Activated T-cell treated with anti-CD3 and anti-CD28 coated beads, Interleukin-2, amount 50 U/mL, for 4 hours (primary cell): Measurements from ENCODE around the gene EFNA1. TPM values are rescaled to one million over a fixed set of nuclear protein-coding genes. Genes with fewer than 3 reads are reported as not detected.
"Not testable (repeated sequence)": the region's sequence is repeated elsewhere in the genome, so short reads cannot be mapped to it uniquely, and the experiment has no call there.

ENCODE experiments used
- ATAC-seq, 2 donors: fragments of 200-7000 bp; cut with Tn5 transposase; one replicate each; pipeline ENCODE4 v1.10.0; 2021
- DNase-seq: peaks from one replicate; pipeline ENCODE4 v3.0.0-alpha.2; 2020
- H3K27me3 Mint-ChIP-seq: one replicate; pipeline ENCODE4 v1.8.0; 2021; ENCODE audit warnings: low read depth, mixed read lengths
- H3K36me3 Mint-ChIP-seq: one replicate; pipeline ENCODE4 v1.8.0; 2022; ENCODE audit warnings: mixed read lengths; ENCODE audit not compliant: insufficient read depth
- H3K4me1 Mint-ChIP-seq: one replicate; pipeline ENCODE4 v1.8.0; 2021; ENCODE audit warnings: low read depth, mixed read lengths
- H3K4me3 Mint-ChIP-seq: one replicate; pipeline ENCODE4 v1.8.0; 2021; ENCODE audit warnings: mild to moderate bottlenecking, moderate library complexity, mixed read lengths
- H3K9me3 Mint-ChIP-seq: one replicate; pipeline ENCODE4 v1.8.0; 2021; ENCODE audit warnings: mixed read lengths
- total RNA-seq, 3 donors: library from RNA; stranded (reverse); gene quantifications; one replicate each; pipeline ENCODE4 v1.2.1, GENCODE V29; 2021

EFNA1 gene
- total RNA-seq, 3 donors from 2014 or later, result 0.30 to 0.61 (median 0.32) TPM

GRCh38 chr1:155137154-155137949, 9.7 kb downstream of the EFNA1 start:
- no peak for DNase-seq
- Mint-ChIP-seq H3K4me1 (peaks cover 43% of the 10 kb centered on the region), H3K36me3 (peaks cover 8% of the 10 kb centered on the region), H3K9me3 (no peaks in the 10 kb centered on the region), H3K27me3 (no peaks in the 10 kb centered on the region), H3K4me3 (peak overlapping the region; percentile 98)
- no peak for ATAC-seq

GRCh38 chr1:155139895-155140629, 12.4 kb downstream of the EFNA1 start, which contains the start of gene DPM3:
Gene DPM3, minus strand, starts transcription at chr1:155140531. Its CDS starts 291 bp downstream, at chr1:155140240.
- Mint-ChIP-seq H3K27me3 (no peaks in the 10 kb centered on the region), H3K4me1 (peaks cover 37% of the 10 kb centered on the region), H3K9me3 (no peaks in the 10 kb centered on the region), H3K36me3 (peaks cover 8% of the 10 kb centered on the region), H3K4me3 (peak within 1 kb of the TSS; percentile 98)
- peak; percentile 83 for DNase-seq
- ATAC-seq, result peak; percentile 78 to 79

GRCh38 chr1:155140630-155140953, 12.9 kb downstream of the EFNA1 start:
- peak overlapping the region; percentile 98 for H3K4me3 Mint-ChIP-seq
- peaks cover 32% of the 10 kb centered on the region for H3K4me1 Mint-ChIP-seq
- DNase-seq (no peak), ATAC-seq (no peak)
- peaks cover 8% of the 10 kb centered on the region for H3K36me3 Mint-ChIP-seq
- H3K9me3 Mint-ChIP-seq, result no peaks in the 10 kb centered on the region
- H3K27me3 Mint-ChIP-seq, result peaks cover 2% of the 10 kb centered on the region

GRCh38 chr1:155141749-155142148, 14.1 kb downstream of the EFNA1 start:
- no peaks in the 10 kb centered on the region for H3K9me3 Mint-ChIP-seq
- no peak overlapping the region for H3K4me3 Mint-ChIP-seq
- DNase-seq (no peak), ATAC-seq (no peak)
- H3K27me3 Mint-ChIP-seq, result peaks cover 8% of the 10 kb centered on the region
- peaks cover 8% of the 10 kb centered on the region for H3K36me3 Mint-ChIP-seq
- peaks cover 29% of the 10 kb centered on the region for H3K4me1 Mint-ChIP-seq

GRCh38 chr1:155145491-155145890, 17.8 kb downstream of the EFNA1 start:
- Mint-ChIP-seq H3K27me3 (peaks cover 16% of the 10 kb centered on the region), H3K9me3 (no peaks in the 10 kb centered on the region), H3K4me1 (peaks cover 11% of the 10 kb centered on the region), H3K4me3 (no peak overlapping the region), H3K36me3 (no peaks in the 10 kb centered on the region)
- DNase-seq (no peak), ATAC-seq (no peak)

GRCh38 chr1:155155996-155156643, 28.4 kb downstream of the EFNA1 start:
- H3K4me3 Mint-ChIP-seq, H3K9me3 Mint-ChIP-seq, H3K4me1 Mint-ChIP-seq, H3K36me3 Mint-ChIP-seq, H3K27me3 Mint-ChIP-seq, ATAC-seq, DNase-seq: not testable (repeated sequence)

GRCh38 chr1:155158991-155159390, 31.3 kb downstream of the EFNA1 start:
- H3K4me1 Mint-ChIP-seq, result no peaks in the 10 kb centered on the region
- DNase-seq, result no peak
- no peaks in the 10 kb centered on the region for H3K36me3 Mint-ChIP-seq
- no peaks in the 10 kb centered on the region for H3K9me3 Mint-ChIP-seq
- no peak overlapping the region for H3K4me3 Mint-ChIP-seq
- ATAC-seq, result no peak
- H3K27me3 Mint-ChIP-seq, result no peaks in the 10 kb centered on the region

GRCh38 chr1:155160128-155160527, 32.5 kb downstream of the EFNA1 start:
- no peaks in the 10 kb centered on the region for H3K4me1 Mint-ChIP-seq
- no peaks in the 10 kb centered on the region for H3K27me3 Mint-ChIP-seq
- no peak for ATAC-seq
- H3K36me3 Mint-ChIP-seq, result no peaks in the 10 kb centered on the region
- no peak overlapping the region for H3K4me3 Mint-ChIP-seq
- no peaks in the 10 kb centered on the region for H3K9me3 Mint-ChIP-seq
- DNase-seq, result no peak

- not testable (repeated sequence) for H3K27me3 Mint-ChIP-seq, H3K9me3 Mint-ChIP-seq, ATAC-seq, DNase-seq, H3K4me3 Mint-ChIP-seq, H3K36me3 Mint-ChIP-seq, H3K4me1 Mint-ChIP-seq
These were observed 35.0 kb downstream of the EFNA1 start for GRCh38 chr1:155162631-155163030.

GRCh38 chr1:155163785-155164184, 36.1 kb downstream of the EFNA1 start:
- H3K4me3 Mint-ChIP-seq, ATAC-seq, H3K9me3 Mint-ChIP-seq, DNase-seq, H3K27me3 Mint-ChIP-seq, H3K36me3 Mint-ChIP-seq: not testable (repeated sequence)
- H3K4me1 Mint-ChIP-seq, result peaks cover 12% of the 10 kb centered on the region

- H3K4me1 Mint-ChIP-seq, result peaks cover 15% of the 10 kb centered on the region
- not testable (repeated sequence) for ATAC-seq, H3K9me3 Mint-ChIP-seq, DNase-seq, H3K4me3 Mint-ChIP-seq, H3K36me3 Mint-ChIP-seq, H3K27me3 Mint-ChIP-seq
These were observed 36.9 kb downstream of the EFNA1 start for GRCh38 chr1:155164625-155165024.

- H3K36me3 Mint-ChIP-seq, result peaks cover 14% of the 10 kb centered on the region
- DNase-seq (no peak), ATAC-seq (no peak)
- H3K27me3 Mint-ChIP-seq, result peaks cover 3% of the 10 kb centered on the region
- H3K4me1 Mint-ChIP-seq, result peaks cover 18% of the 10 kb centered on the region
- no peaks in the 10 kb centered on the region for H3K9me3 Mint-ChIP-seq
- no peak overlapping the region for H3K4me3 Mint-ChIP-seq
These were observed 38.4 kb downstream of the EFNA1 start for GRCh38 chr1:155166051-155166470.

GRCh38 chr1:155166471-155167165, 38.9 kb downstream of the EFNA1 start:
- no peak for DNase-seq
- ATAC-seq, result no peak
- H3K4me1 Mint-ChIP-seq, result peaks cover 23% of the 10 kb centered on the region
- no peaks in the 10 kb centered on the region for H3K9me3 Mint-ChIP-seq
- peaks cover 14% of the 10 kb centered on the region for H3K36me3 Mint-ChIP-seq
- peaks cover 3% of the 10 kb centered on the region for H3K27me3 Mint-ChIP-seq
- no peak overlapping the region for H3K4me3 Mint-ChIP-seq
